Nephron progenitor cell (in vitro differentiated cells): Measurements from ENCODE around the gene KCNG1.
A peak's percentile ranks its signal among the peaks of the same experiment; 100 is the strongest.

ENCODE experiments used
- DNase-seq: peaks from one replicate; pipeline ENCODE4 v3.0.0; 2021
- H3K27ac Mint-ChIP-seq: 2 replicates; pipeline ENCODE4 v1.8.0; 2021; ENCODE audit warnings: mild to moderate bottlenecking, moderate library complexity, mixed read lengths
- H3K27me3 Mint-ChIP-seq: 2 replicates; pipeline ENCODE4 v1.8.0; 2021; ENCODE audit warnings: mild to moderate bottlenecking, low read depth, mixed read lengths; ENCODE audit not compliant: poor library complexity
- H3K36me3 Mint-ChIP-seq: 2 replicates; pipeline ENCODE4 v1.8.0; 2021; ENCODE audit warnings: low read depth, mixed read lengths
- H3K4me1 Mint-ChIP-seq: 2 replicates; pipeline ENCODE4 v1.8.0; 2021; ENCODE audit warnings: mixed read lengths
- H3K4me3 Mint-ChIP-seq: 2 replicates; pipeline ENCODE4 v1.8.0; 2021; ENCODE audit warnings: mild to moderate bottlenecking, moderate library complexity, mixed read lengths
- H3K9me3 Mint-ChIP-seq: 2 replicates; pipeline ENCODE4 v1.8.0; 2021; ENCODE audit warnings: mild to moderate bottlenecking, moderate library complexity, mixed read lengths
- CTCF ChIP-seq: fragments of 200-600 bp; sonication (generic); IDR thresholded peaks from 2 replicates; pipeline ENCODE4 v1.5.0; 2021; ENCODE audit warnings: antibody characterized with exemption

The KCNG1 gene

GRCh38 chr20:51002633-51003032, 20.3 kb downstream of the KCNG1 start:
- no peak overlapping the region for H3K27ac Mint-ChIP-seq
- peaks cover 49% of the 10 kb centered on the region for H3K4me1 Mint-ChIP-seq
- H3K4me3 Mint-ChIP-seq = no peak overlapping the region
- no peaks in the 10 kb centered on the region for H3K9me3 Mint-ChIP-seq
- DNase-seq = no peak
- H3K36me3 Mint-ChIP-seq = peaks cover 45% of the 10 kb centered on the region
- H3K27me3 Mint-ChIP-seq = peaks cover 5% of the 10 kb centered on the region
- no peak for TF ChIP-seq CTCF

- H3K4me3 Mint-ChIP-seq = no peak overlapping the region
- peaks cover 39% of the 10 kb centered on the region for H3K36me3 Mint-ChIP-seq
- DNase-seq = no peak
- no peak overlapping the region for H3K27ac Mint-ChIP-seq
- peaks cover 59% of the 10 kb centered on the region for H3K4me1 Mint-ChIP-seq
- peaks cover 5% of the 10 kb centered on the region for H3K27me3 Mint-ChIP-seq
- TF ChIP-seq CTCF = no peak
- H3K9me3 Mint-ChIP-seq = no peaks in the 10 kb centered on the region
Measured at GRCh38 chr20:51001430-51002265, 21.3 kb downstream of the KCNG1 start.

- H3K9me3 Mint-ChIP-seq = no peaks in the 10 kb centered on the region
- no peak for DNase-seq
- no peak for TF ChIP-seq CTCF
- H3K4me3 Mint-ChIP-seq = no peak overlapping the region
- peaks cover 62% of the 10 kb centered on the region for H3K4me1 Mint-ChIP-seq
- H3K36me3 Mint-ChIP-seq = peaks cover 18% of the 10 kb centered on the region
- H3K27me3 Mint-ChIP-seq = peaks cover 3% of the 10 kb centered on the region
- H3K27ac Mint-ChIP-seq = no peak overlapping the region
Measured at GRCh38 chr20:50999355-50999754, 23.6 kb downstream of the KCNG1 start.

- Mint-ChIP-seq H3K9me3 (no peaks in the 10 kb centered on the region), H3K36me3 (peaks cover 1% of the 10 kb centered on the region), H3K27me3 (peaks cover 3% of the 10 kb centered on the region), H3K27ac (peak overlapping the region; percentile 42), H3K4me1 (peaks cover 54% of the 10 kb centered on the region), H3K4me3 (no peak overlapping the region)
- TF ChIP-seq CTCF = no peak
- DNase-seq = no peak
Measured at GRCh38 chr20:50996901-50997865, 25.7 kb downstream of the KCNG1 start.

GRCh38 chr20:50995506-50995905, 27.4 kb downstream of the KCNG1 start:
- DNase-seq = no peak
- Mint-ChIP-seq H3K27me3 (peaks cover 3% of the 10 kb centered on the region), H3K9me3 (no peaks in the 10 kb centered on the region), H3K4me3 (no peak overlapping the region), H3K36me3 (no peaks in the 10 kb centered on the region), H3K4me1 (peaks cover 44% of the 10 kb centered on the region), H3K27ac (no peak overlapping the region)
- TF ChIP-seq CTCF = no peak
